GM06990 (cell line): Measurements from ENCODE around the gene FAM199X.

Experiments used
- DNase-seq: peaks from one replicate; pipeline ENCODE4 v3.0.0-alpha.2; 2011; ENCODE audit not compliant: insufficient read length; ENCODE audit errors: extremely low read depth
- H3K27me3 ChIP-seq: replicated peaks from 2 replicates; pipeline ENCODE4 v1.6.0; 2011; ENCODE audit warnings: low read length; ENCODE audit not compliant: control insufficient read depth, insufficient read depth
- H3K36me3 ChIP-seq: 2 replicates; pipeline ENCODE4 v1.5.1; 2011; ENCODE audit warnings: low read length; ENCODE audit not compliant: control insufficient read depth, insufficient read depth
- H3K4me3 ChIP-seq: replicated peaks from 2 replicates; pipeline ENCODE4 v1.5.1; 2011; ENCODE audit warnings: low read depth, mild to moderate bottlenecking, control low read depth, low read length
- CTCF ChIP-seq: IDR thresholded peaks from 2 replicates; pipeline ENCODE4 v1.5.1; 2011; ENCODE audit warnings: low read length, control low read depth, mild to moderate bottlenecking, inconsistent platforms; ENCODE audit not compliant: insufficient read depth, poor library complexity, severe bottlenecking

FAM199X gene

GRCh38 chrX:104134583-104135261 is 31.5 kb upstream of the FAM199X start:
- H3K36me3 ChIP-seq = no peaks in the 10 kb centered on the region; the same call in 1 of the 2 replicates
- DNase-seq = no peak
- H3K27me3 ChIP-seq = no peaks in the 10 kb centered on the region
- H3K4me3 ChIP-seq = no peak overlapping the region
- TF ChIP-seq CTCF = no peak

- Histone ChIP-seq H3K36me3 (no peaks in the 10 kb centered on the region), H3K27me3 (no peaks in the 10 kb centered on the region), H3K4me3 (no peak overlapping the region)
- no peak for TF ChIP-seq CTCF
- DNase-seq = no peak
Observed at GRCh38 chrX:104135677-104136076, 30.6 kb upstream of the FAM199X start.

GRCh38 chrX:104136241-104137019 is 29.8 kb upstream of the FAM199X start:
- peak; percentile 68 for TF ChIP-seq CTCF
- DNase-seq = peak; percentile 14
- Histone ChIP-seq H3K27me3 (no peaks in the 10 kb centered on the region), H3K36me3 (no peaks in the 10 kb centered on the region), H3K4me3 (no peak overlapping the region)

- H3K36me3 ChIP-seq = no peaks in the 10 kb centered on the region
- no peaks in the 10 kb centered on the region for H3K27me3 ChIP-seq
- no peak for DNase-seq
- no peak overlapping the region for H3K4me3 ChIP-seq
- no peak for TF ChIP-seq CTCF
Observed at GRCh38 chrX:104137496-104137895, 28.8 kb upstream of the FAM199X start.

- no peak overlapping the region for H3K4me3 ChIP-seq
- H3K36me3 ChIP-seq = no peaks in the 10 kb centered on the region
- DNase-seq = no peak
- H3K27me3 ChIP-seq = no peaks in the 10 kb centered on the region
- TF ChIP-seq CTCF = no peak
Observed at GRCh38 chrX:104141087-104141760, 25.0 kb upstream of the FAM199X start.
